Measurements from ENCODE around the gene ANKRD6.

The ANKRD6 gene

DNA sequence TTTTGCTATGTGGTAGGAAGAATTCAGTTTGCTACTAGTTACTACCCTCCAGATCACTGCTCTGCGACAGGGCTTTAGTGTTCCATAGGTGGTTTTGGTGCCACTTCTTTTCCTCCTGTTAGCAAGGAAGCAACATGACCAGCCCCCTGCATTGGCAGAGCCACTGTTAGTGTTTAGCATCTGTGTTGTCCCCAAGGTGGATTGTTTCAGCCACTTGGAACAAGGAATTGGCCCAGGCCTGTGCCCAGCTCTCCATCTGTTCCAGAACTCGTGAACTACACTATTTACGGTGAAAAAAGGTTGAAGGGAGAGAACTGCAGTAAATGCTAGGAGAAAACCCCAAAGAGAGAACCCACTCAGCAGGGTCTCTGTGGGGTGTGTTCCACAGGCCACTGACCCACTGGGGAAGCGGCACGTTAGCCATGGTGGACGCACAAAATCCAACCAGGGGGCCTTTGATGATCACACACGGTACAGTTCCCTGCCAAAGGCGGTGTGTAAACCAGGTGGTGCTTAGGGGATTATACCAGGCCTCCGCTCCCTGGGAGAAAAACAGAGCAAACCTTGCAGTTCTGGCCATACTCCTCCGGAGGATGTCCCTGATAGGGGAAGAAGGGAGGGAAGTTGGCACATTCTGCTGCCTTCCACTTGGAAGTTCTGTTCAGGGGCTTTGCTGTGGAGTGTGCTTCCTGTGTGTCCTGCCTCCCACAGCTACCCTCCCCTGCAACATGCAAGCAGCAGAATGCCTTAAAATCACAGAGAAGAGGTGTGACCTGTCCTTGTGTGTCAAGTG, 133.3 kb downstream of the ANKRD6 start:
- no peak for TF ChIP-seq CTCF (conservative IDR thresholded peaks at IDR 0.05; ENCODE audit: low read length)
- no peak overlapping the region for H3K4me3 ChIP-seq (ENCODE audit: low read length)
- no peak for DNase-seq (ENCODE audit: low read depth)

DNA sequence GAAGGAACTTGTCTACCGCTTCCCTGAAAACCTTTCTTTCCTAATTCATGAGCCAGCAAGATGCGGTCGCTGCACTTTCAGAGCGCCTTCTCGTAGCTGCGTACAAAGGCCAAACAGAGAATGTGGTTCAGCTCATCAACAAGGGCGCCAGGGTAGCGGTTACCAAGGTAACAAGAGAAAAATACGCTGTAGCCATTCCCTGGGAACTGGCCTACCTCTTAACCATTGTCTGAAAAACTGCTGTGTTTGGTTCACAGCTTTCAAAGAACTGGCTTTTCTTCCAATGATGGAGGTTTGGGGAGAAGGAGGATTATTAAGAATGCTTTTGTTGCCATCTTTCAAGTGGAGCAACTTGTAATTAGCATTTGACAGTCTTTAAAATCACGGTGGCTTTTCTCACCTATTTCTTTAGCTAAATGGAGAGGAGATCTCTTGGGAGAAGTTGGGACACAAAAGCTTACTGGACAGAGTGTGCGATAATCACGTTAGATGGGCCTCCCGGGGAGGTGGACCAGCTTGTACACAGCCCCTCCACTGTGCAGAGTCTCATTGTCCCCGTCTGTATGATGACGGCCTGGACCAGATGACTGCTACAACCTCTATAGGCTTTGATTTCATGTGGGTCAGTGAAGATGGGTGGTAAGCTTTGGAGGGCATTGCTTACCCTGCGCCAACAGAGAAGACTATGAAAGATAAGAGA, 134.1 kb downstream of the ANKRD6 start:
- TF ChIP-seq CTCF (conservative IDR thresholded peaks at IDR 0.05; ENCODE audit: low read length) = no peak
- H3K4me3 ChIP-seq (ENCODE audit: low read length) = no peak overlapping the region
- DNase-seq (ENCODE audit: low read depth) = no peak

- TF ChIP-seq CTCF (conservative IDR thresholded peaks at IDR 0.05; ENCODE audit: low read length) = no peak
- no peak overlapping the region for H3K4me3 ChIP-seq (ENCODE audit: low read length)
- DNase-seq (ENCODE audit: low read depth) = no peak
Observed at GRCh38 chr6:89567630-89568390, 134.9 kb downstream of the ANKRD6 start.

- DNase-seq (ENCODE audit: low read depth) = no peak
- H3K4me3 ChIP-seq (ENCODE audit: low read length) = no peak overlapping the region
- no peak for TF ChIP-seq CTCF (conservative IDR thresholded peaks at IDR 0.05; ENCODE audit: low read length)
Observed at GRCh38 chr6:89574910-89575561, 142.1 kb downstream of the ANKRD6 start.

DNA sequence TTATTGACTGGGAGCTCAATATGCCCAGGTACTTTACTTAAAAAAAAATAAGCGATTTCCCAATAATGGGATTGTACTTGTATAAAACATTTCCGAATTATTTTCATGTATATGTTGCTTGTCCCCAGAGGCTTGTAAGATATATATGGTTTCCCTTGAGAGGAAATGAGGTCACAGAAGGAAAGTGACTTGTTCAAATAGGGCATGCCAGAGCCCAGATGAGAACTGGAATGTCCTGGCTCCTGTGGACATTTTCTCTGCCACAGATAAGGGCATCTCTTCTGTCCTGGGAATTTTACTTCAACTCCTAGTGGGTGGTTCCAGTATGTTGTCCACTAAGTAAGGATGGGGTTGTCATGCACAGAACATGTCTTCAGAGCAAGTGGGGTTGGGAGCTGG, 142.6 kb downstream of the ANKRD6 start:
- no peak for TF ChIP-seq CTCF (conservative IDR thresholded peaks at IDR 0.05; ENCODE audit: low read length)
- no peak for DNase-seq (ENCODE audit: low read depth)
- no peak overlapping the region for H3K4me3 ChIP-seq (ENCODE audit: low read length)

- no peak for TF ChIP-seq CTCF (conservative IDR thresholded peaks at IDR 0.05; ENCODE audit: low read length)
- no peak overlapping the region for H3K4me3 ChIP-seq (ENCODE audit: low read length)
- DNase-seq (ENCODE audit: low read depth) = no peak
Observed at GRCh38 chr6:89580997-89581666, 148.2 kb downstream of the ANKRD6 start.
